ENCODE measurements around the gene MINAR1.

Gene MINAR1

GRCh38 chr15:79440355-79440908 lies 8.3 kb downstream of the MINAR1 start:
- TF ChIP-seq ZNF274 (IDR thresholded peaks at IDR 0.05; ENCODE audit: low read depth, low read length): no peak

GRCh38 chr15:79442911-79443310 lies 10.8 kb downstream of the MINAR1 start:
- H3K4me3 ChIP-seq (ENCODE audit: low read length): no peak overlapping the region
- no peak for TF ChIP-seq ZNF274 (IDR thresholded peaks at IDR 0.05; ENCODE audit: low read depth, low read length)

More at GRCh38 chr15:79440355-79440908, 8.3 kb downstream of the MINAR1 start:
- H3K4me3 ChIP-seq (ENCODE audit: low read length): no peak overlapping the region

GRCh38 chr15:79447060-79447459 lies 14.9 kb downstream of the MINAR1 start:
- H3K4me3 ChIP-seq (ENCODE audit: low read length): no peak overlapping the region
- no peak for TF ChIP-seq ZNF274 (IDR thresholded peaks at IDR 0.05; ENCODE audit: low read depth, low read length)

- H3K4me3 ChIP-seq (ENCODE audit: low read length): no peak overlapping the region
- TF ChIP-seq ZNF274 (IDR thresholded peaks at IDR 0.05; ENCODE audit: low read depth, low read length): no peak
Observed at GRCh38 chr15:79450648-79451047, 18.5 kb downstream of the MINAR1 start.

- TF ChIP-seq ZNF274 (IDR thresholded peaks at IDR 0.05; ENCODE audit: low read depth, low read length): no peak
- no peak overlapping the region for H3K4me3 ChIP-seq (ENCODE audit: low read length)
Observed at GRCh38 chr15:79451361-79451999, 19.3 kb downstream of the MINAR1 start.

GRCh38 chr15:79452244-79453051 lies 20.3 kb downstream of the MINAR1 start:
- H3K4me3 ChIP-seq (ENCODE audit: low read length): no peak overlapping the region
- no peak for TF ChIP-seq ZNF274 (IDR thresholded peaks at IDR 0.05; ENCODE audit: low read depth, low read length)

- no peak for TF ChIP-seq ZNF274 (IDR thresholded peaks at IDR 0.05; ENCODE audit: low read depth, low read length)
- no peak overlapping the region for H3K4me3 ChIP-seq (ENCODE audit: low read length)
Observed at GRCh38 chr15:79453446-79453845, 21.3 kb downstream of the MINAR1 start.

- no peak for TF ChIP-seq ZNF274 (IDR thresholded peaks at IDR 0.05; ENCODE audit: low read depth, low read length)
- no peak overlapping the region for H3K4me3 ChIP-seq (ENCODE audit: low read length)
Observed at GRCh38 chr15:79454063-79454462, 21.9 kb downstream of the MINAR1 start.

- no peak overlapping the region for H3K4me3 ChIP-seq (ENCODE audit: low read length)
- TF ChIP-seq ZNF274 (IDR thresholded peaks at IDR 0.05; ENCODE audit: low read depth, low read length): no peak
Observed at GRCh38 chr15:79455361-79455760, 23.2 kb downstream of the MINAR1 start.

- no peak overlapping the region for H3K4me3 ChIP-seq (ENCODE audit: low read length)
- TF ChIP-seq ZNF274 (IDR thresholded peaks at IDR 0.05; ENCODE audit: low read depth, low read length): no peak
Observed at GRCh38 chr15:79455943-79456342, 23.8 kb downstream of the MINAR1 start.

GRCh38 chr15:79458491-79458890 lies 26.4 kb downstream of the MINAR1 start:
- TF ChIP-seq ZNF274 (IDR thresholded peaks at IDR 0.05; ENCODE audit: low read depth, low read length): no peak
- H3K4me3 ChIP-seq (ENCODE audit: low read length): no peak overlapping the region

- TF ChIP-seq ZNF274 (IDR thresholded peaks at IDR 0.05; ENCODE audit: low read depth, low read length): no peak
Observed at GRCh38 chr15:79459666-79460065, 27.5 kb downstream of the MINAR1 start.

GRCh38 chr15:79463043-79463780 lies 31.1 kb downstream of the MINAR1 start:
- no peak overlapping the region for H3K4me3 ChIP-seq (ENCODE audit: low read length)
- TF ChIP-seq ZNF274 (IDR thresholded peaks at IDR 0.05; ENCODE audit: low read depth, low read length): no peak

More at GRCh38 chr15:79459666-79460065, 27.5 kb downstream of the MINAR1 start:
- no peak overlapping the region for H3K4me3 ChIP-seq (ENCODE audit: low read length)

- no peak overlapping the region for H3K4me3 ChIP-seq (ENCODE audit: low read length)
- TF ChIP-seq ZNF274 (IDR thresholded peaks at IDR 0.05; ENCODE audit: low read depth, low read length): no peak
Observed at GRCh38 chr15:79463781-79464270, 31.7 kb downstream of the MINAR1 start.
